GM18861 (cell line): ENCODE data around the gene ISOC1.
A peak's percentile ranks its signal among the peaks of the same experiment; 100 is the strongest.

Experiments
- ATAC-seq: cut with Tn5 transposase; IDR thresholded peaks from one replicate; pipeline ENCODE4 v1.9.1; 2021; ENCODE audit not compliant: unreplicated experiment

The ISOC1 gene

DNA sequence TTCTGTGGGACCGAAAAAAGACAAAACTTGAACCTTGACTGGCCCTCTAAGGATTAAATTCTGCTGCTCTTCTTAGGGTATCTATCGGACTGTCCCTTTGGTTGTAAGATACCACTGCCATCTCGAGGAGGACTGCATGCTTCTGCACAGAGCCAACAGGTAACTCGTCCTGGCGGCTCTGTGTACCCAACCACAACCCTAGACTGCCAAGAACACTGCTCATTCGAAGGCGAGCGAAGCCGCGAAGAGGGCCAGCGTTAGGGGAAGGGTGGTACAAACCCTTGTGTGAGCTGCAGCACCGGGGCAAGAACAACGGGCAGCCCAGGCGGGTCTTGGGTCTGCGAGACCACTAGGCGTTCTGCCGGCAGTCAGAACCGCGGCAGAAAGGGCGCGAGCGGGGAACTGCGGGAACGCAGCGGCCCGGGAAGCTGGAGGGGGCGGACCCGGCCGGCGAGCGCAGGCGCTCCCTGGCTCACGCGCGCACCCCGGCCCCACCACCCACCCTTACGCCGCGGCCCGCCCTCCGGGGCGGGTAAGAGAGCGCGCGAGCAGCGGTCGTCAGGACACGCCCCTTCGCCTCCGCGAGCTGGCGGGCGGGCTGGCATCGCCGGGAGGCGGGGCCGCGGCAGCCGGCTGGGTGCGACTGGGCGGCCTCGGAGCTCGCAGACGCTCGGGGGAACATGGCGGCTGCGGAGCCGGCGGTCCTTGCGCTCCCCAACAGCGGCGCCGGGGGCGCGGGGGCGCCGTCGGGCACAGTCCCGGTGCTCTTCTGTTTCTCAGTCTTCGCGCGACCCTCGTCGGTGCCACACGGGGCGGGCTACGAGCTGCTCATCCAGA is at the start of gene ISOC1:
ISOC1 (plus strand) TSS at position 663 of the 837 bp plus-strand sequence; CDS start at position 681, 18 bp downstream.
- ATAC-seq = peak; percentile 81

GRCh38 chr5:129046151-129046550 is 48.4 kb upstream of the ISOC1 start:
- no peak for ATAC-seq

DNA sequence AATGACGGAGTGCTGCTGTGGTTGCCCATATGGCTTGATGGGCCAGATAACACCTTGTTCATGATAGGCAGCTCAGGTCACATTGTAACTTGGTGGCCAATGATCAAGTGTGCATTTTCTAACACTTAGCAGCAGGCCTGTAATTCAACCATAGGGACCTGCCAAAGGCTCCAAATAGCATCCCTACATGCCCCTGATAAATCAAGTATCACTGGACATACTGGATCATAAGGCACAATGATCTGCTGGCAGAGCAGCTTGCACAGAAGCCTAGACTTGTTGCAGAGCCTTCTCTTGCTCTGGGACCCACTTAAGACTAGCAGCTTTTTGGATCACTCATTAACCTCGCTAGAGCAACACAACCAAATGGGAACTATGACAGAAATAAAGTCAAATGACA is 46.0 kb upstream of the ISOC1 start:
- no peak for ATAC-seq

- ATAC-seq = no peak
Observed at GRCh38 chr5:129049126-129049799, 45.3 kb upstream of the ISOC1 start.

- ATAC-seq = no peak
Observed at GRCh38 chr5:129051283-129051682, 43.3 kb upstream of the ISOC1 start.

DNA sequence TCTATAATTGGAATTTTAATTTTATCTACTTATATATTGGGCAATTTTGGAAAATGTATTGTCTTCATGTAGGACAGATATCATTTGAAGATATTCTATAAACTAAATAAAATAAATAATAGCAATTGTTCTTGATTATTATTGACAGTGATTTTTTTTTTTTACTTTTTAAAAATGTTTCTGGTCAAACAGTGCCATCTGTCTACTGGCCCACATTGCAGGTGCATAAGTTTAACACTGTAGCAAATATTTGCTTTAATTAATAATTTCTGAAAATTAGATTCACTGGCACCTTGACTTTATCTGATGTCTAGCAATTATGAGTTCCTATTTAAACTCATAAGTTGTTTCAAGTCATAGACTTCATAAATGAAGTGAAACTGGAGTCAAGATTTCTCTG is 41.1 kb upstream of the ISOC1 start:
- ATAC-seq = no peak

- ATAC-seq = no peak
Observed at GRCh38 chr5:129057329-129057728, 37.2 kb upstream of the ISOC1 start.

DNA sequence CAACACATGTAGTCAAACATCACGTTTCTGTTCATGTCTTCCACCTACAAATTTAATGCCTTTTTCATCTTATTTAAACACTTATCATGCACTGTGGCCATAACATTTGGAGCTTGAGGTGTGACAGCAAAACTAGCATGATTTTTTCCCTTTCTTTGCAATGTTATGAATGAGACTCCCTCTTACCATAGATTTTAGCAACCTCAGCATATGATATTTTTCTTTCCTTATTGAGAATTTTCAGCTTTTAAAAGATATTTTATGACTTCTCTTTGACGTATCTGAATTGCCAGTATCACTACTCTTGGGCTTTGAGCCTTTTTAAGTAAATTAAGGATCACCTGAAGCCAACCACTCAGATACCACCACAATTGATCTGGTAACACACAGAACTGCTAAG is 32.7 kb upstream of the ISOC1 start:
- no peak for ATAC-seq

DNA sequence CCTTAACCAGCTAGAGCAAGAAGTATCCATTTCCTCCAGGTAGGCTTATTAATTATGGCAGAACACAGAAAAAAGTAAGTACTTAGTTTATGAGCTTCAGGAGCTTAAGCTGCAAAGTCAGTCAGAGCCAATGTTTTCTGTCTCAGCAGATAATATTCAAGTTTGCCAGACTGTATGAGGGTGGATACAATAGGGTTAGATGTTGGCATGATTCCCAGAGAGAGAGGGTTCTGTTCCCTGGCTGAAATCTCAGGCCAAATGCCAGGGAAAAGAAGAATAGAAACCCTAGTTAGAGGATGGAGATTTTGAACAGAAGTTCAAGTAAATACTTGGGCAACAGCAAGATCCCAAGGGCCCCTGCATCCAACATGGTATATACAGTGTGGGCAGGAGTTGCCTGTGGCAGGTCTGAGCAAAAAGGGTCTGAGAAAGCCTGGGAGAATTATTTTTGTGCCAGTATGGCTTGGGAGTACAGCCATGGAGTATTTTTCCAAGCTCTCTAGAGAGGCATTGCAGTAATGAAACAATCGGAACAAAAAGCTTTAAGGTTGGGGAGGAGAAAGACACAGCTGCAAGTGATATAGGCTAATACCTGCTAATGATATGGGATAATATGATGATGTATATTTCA is 31.0 kb upstream of the ISOC1 start:
- no peak for ATAC-seq

DNA sequence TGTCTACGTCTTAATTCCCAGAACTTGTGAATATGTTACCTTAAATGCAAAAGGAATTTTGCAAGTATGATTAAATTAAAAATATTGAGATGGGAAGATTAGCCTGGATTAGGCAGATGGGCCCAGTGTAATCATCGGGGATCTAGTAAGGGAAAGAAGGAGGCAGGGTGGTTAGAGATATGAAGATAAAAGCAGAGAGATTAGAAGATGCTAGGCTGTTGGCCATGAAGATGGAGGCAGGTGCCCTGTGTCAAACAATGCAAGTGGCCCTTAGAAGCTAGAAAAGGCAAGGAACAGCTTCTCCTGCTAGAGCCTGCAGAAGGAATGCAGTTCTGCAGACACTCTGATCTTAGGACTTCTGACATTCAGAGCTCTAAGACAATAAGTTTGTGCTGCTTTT is 28.8 kb upstream of the ISOC1 start:
- no peak for ATAC-seq

- ATAC-seq = no peak
Observed at GRCh38 chr5:129067745-129068144, 26.8 kb upstream of the ISOC1 start.

DNA sequence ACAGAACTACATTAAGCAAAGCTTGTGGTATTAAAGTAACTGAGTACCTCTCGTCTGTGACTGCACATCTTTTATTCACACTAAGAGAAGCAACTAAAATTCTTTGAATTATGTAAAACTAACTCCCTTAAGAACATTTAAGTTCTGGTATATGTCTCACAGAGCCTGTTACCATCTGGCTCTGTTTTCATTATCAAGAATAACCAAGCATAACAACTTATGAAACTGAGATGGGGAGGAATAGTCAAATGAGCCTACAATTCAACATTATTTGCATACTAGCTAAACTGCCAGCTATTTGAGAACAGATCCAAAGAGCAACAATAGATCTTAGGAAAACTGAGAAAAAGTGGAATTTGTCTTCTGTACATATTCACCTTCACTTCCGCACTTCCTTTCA is 25.3 kb upstream of the ISOC1 start:
- ATAC-seq = no peak

- no peak for ATAC-seq
Observed at GRCh38 chr5:129073111-129073510, 21.4 kb upstream of the ISOC1 start.

DNA sequence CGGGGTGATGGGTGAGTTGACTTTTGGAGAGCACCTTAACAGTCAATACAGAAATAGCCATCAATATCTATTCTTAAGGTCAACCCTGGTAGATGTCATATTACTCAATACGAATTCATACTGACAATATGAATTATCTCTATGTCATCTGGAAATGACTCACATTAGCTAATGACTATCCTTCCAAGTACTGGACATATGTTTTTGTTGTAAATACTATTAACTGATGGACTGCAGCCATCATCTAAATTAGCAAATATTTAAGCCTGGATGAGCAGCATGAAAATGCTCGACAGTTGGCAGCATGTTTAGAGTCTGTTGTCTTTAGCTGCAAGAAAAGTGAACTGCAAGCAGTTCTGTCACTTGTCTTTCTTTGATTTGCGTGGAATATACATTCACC is 19.6 kb upstream of the ISOC1 start:
- ATAC-seq = no peak

DNA sequence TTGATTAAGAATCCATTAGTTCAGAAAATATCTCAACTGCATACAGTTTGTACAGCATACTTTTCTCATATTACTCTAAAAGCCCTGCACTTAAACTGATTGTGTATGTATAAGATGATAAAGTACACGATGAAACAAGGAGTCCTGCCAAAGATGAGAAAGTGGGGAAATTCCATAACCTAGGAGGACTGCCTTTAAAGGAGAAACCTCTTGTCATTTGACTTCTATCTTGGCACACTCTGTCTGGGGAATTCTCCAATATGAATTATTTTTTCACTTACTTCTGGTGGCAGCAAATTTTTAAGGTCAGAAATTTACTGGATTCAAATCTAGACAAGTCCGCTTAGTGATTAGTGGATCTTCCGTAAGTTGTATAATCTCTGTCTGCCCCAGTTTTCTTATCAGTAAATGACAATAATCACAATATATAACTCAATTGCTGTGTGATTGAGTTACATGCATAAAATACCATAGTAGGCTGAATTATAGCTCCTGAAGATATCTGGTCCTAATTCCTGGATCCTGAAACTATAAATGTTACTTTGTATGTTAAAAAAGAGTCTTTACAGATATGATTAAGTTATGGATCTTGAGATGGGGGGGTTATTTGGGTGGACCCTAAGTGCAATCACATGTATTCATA is 17.0 kb upstream of the ISOC1 start:
- ATAC-seq = no peak

DNA sequence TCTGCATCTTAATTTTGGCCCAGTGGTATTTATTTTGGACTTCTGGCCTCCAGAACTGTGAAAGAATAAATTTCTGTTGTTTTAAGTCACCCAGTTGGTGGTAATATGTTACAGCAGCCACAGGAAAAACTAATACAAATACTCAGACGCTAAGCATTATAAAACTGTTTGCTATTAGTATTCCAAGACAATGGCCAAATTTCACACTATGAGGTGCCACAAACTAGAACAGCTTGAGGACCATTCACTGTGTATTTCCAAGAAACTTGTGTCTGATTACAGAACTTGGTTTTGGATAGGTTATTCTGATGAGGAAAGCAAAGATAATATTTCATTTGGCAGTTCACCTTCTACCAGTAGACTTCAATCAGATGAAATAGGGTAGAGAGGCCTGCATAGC is 16.3 kb upstream of the ISOC1 start:
- ATAC-seq = no peak

DNA sequence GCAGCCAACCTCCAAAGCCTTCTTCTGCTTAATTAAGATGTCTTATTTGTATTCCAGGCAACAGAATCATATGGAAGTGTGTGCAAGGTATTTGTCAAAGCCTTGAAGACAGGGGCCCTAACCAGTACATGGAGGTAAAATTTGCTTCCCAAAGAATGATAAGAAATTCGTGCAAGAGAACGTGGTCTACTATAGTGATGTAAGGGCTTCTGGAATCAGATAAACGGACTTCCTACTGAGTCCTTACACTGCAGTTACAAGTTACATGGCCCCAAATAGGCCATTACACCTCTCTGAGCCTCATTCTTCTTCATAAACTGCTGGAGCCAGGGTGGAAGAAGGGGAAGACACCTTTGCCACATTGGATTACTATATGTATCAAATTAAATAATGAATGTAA is 15.9 kb upstream of the ISOC1 start:
- no peak for ATAC-seq

DNA sequence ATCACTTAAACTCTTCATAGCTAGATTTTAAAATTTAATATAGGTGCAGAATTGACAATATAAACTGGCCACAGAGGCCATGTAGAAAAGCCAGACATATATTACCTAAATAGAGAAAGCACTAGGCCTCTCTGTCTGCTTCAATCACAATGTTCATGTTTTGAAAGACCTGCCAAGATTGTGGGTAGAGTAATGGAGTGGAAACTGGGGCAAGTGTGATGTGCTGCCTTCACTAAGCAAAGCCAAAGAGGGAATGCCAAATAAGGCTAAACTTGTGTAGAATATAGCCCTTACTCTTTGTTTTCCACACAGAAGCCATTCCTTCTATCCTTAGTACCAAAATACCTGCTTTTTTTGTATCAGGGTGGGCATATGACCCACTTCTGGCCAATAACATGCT is 15.1 kb upstream of the ISOC1 start:
- ATAC-seq = no peak

DNA sequence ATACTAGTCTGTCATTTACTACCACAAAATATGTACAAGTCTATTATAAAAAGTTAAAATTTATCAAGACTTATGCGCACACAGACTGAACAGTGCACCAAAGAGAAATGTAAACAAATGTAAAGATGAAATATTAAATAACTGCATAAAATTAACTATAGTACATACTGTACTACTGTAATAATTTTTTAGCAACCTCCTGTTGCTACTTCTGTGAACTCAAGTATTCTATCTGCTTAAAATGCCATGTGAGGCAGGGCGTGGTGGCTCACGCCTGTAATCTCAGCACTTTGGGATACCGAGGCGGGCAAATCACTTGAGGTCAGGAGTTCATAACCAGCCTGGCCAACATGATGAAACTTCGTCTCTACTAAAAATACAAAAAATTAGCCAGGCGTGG is 13.8 kb upstream of the ISOC1 start:
- no peak for ATAC-seq

DNA sequence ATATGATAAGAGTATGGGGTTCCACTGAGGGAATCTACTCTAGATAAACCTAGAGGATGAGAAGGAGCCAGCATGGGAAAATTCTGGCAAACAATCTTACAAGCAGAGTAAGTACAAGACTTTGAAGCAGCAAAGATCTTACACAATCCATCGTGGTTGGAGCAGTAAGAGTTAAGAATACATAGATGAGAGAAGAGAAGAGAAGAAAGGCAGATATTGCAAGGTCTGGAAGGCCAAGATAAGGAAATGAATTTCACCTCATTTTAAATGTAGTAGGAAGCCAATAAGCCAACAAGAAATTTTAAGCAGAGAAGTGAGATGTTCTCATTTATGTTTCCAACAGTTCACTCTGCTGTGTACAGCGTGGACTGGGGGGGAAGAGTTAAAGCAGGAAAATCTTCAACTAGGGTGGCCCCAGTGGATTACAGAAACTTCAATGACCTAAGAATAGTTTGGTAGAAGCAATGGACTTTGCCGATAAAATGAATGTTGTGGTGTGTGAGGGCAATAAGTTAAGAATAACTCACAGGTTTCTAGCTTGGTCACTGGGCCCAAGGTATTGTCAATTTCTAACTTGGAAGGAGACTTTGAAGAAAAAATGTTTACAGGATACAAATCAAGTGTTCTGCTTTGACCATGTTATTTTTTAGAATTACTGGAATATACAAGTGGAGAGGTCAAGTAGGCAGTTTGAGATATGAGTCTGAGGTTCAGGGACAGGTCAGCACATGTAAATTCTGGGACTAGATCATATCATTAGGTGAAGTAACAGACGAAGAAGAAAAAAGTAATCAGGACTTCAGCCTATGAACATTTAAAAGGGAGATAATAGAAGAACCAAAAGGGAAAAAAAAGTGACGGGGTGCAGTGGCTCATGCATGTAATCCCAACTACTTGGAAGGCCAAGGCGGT is 12.1 kb upstream of the ISOC1 start:
- no peak for ATAC-seq
